Stimulated activated CD4-positive, alpha-beta T cell treated with anti-CD3 and anti-CD28 coated beads, Interleukin-2, amount 100 ng/mL, for 24 hours (primary cell): ENCODE results near the gene APCDD1.

Source experiments
- DNase-seq, 2 donors: peaks; one replicate each; pipeline ENCODE4 v3.0.0-alpha.2; 2020

Gene APCDD1

GRCh38 chr18:10432781-10433180 lies 21.7 kb upstream of the APCDD1 start:
- DNase-seq: no peak

- DNase-seq: no peak
Observed at GRCh38 chr18:10436160-10436559, 18.3 kb upstream of the APCDD1 start.

- no peak for DNase-seq
Observed at GRCh38 chr18:10437837-10438236, 16.6 kb upstream of the APCDD1 start.

- no peak for DNase-seq
Observed at GRCh38 chr18:10439898-10440297, 14.5 kb upstream of the APCDD1 start.

- no peak for DNase-seq
Observed at GRCh38 chr18:10440884-10441283, 13.6 kb upstream of the APCDD1 start.

GRCh38 chr18:10441472-10441871 lies 13.0 kb upstream of the APCDD1 start:
- DNase-seq: no peak

- DNase-seq: no peak
Observed at GRCh38 chr18:10442551-10442971, 11.9 kb upstream of the APCDD1 start.

- DNase-seq: no peak
Observed at GRCh38 chr18:10443001-10443400, 11.4 kb upstream of the APCDD1 start.

GRCh38 chr18:10444314-10445006 lies 10.0 kb upstream of the APCDD1 start:
- no peak for DNase-seq

GRCh38 chr18:10449396-10449795 lies 5.0 kb upstream of the APCDD1 start:
- no peak for DNase-seq

- DNase-seq: no peak
Observed at GRCh38 chr18:10450986-10451385, 3.4 kb upstream of the APCDD1 start.

GRCh38 chr18:10453261-10453805 lies 1.1 kb upstream of the APCDD1 start:
- no peak for DNase-seq

GRCh38 chr18:10454681-10455557 lies 484 bp downstream of the APCDD1 start:
- DNase-seq: no peak

GRCh38 chr18:10455726-10456453 lies 1.5 kb downstream of the APCDD1 start:
- no peak for DNase-seq

GRCh38 chr18:10456718-10457117 lies 2.3 kb downstream of the APCDD1 start:
- DNase-seq: no peak

- DNase-seq: no peak
Observed at GRCh38 chr18:10457128-10457527, 2.7 kb downstream of the APCDD1 start.

- DNase-seq: no peak
Observed at GRCh38 chr18:10457767-10458166, 3.3 kb downstream of the APCDD1 start.

- DNase-seq: no peak
Observed at GRCh38 chr18:10458691-10459090, 4.3 kb downstream of the APCDD1 start.

- DNase-seq: no peak
Observed at GRCh38 chr18:10459587-10459986, 5.2 kb downstream of the APCDD1 start.

- DNase-seq: no peak
Observed at GRCh38 chr18:10460414-10461018, 6.1 kb downstream of the APCDD1 start.

GRCh38 chr18:10461989-10462388 lies 7.6 kb downstream of the APCDD1 start:
- no peak for DNase-seq

GRCh38 chr18:10462597-10462996 lies 8.2 kb downstream of the APCDD1 start:
- DNase-seq: no peak

- no peak for DNase-seq
Observed at GRCh38 chr18:10463096-10463495, 8.7 kb downstream of the APCDD1 start.
